GM18502 (cell line): ENCODE data around the gene FASTKD2.

Source experiments
- ATAC-seq: cut with Tn5 transposase; IDR thresholded peaks from one replicate; pipeline ENCODE4 v1.9.1; 2021; ENCODE audit warnings: mild to moderate bottlenecking; ENCODE audit not compliant: unreplicated experiment, poor library complexity

FASTKD2 gene

DNA sequence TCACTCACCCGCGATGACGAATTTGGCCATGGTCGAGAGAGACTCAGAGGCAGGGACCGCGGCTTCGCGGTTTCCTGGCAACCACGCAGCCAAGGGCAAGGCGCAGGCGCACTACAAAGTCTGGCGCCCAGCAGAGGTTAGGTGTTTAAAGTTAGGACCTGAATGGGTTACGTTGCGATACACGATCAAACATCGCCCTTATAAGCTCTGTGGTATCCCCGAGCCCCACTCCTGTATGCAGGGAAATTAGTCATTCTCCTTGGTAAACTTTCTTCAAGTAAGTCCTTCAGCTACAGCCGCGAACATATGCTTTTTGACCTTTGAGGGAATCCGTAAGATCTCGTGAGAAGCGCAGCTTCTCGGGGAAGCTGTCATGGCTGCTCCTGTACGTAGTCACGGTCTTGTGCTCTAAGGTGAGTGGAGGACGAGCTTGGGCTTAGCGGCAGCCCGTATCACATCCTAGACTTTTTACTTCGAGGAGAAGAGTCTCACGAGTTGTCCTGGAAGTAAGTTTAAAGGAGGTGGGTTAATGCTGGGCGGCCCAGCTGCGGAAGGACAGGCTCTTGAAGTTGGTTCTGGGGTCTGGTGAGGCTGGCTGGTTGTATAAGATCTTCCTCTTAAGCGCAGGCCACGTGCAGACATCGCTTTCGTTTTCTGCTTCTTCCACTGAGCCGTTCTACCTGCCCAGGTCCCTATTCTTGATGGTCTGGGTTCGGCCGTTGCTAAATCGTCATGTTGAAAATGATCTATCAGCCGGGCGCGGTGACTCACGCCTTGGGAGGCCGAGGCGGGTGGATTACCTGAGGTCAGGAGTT, at the start of gene FASTKD2, which contains the start of gene MDH1B:
FASTKD2 (plus strand) TSS at position 365 of the 815 bp plus-strand sequence. CDS start 1,088 bp downstream, outside the sequence.
MDH1B (minus strand) TSS at position 87 of the 815 bp plus-strand sequence; CDS start at position 30, 57 bp downstream.
- ATAC-seq, result peak; percentile 93

DNA sequence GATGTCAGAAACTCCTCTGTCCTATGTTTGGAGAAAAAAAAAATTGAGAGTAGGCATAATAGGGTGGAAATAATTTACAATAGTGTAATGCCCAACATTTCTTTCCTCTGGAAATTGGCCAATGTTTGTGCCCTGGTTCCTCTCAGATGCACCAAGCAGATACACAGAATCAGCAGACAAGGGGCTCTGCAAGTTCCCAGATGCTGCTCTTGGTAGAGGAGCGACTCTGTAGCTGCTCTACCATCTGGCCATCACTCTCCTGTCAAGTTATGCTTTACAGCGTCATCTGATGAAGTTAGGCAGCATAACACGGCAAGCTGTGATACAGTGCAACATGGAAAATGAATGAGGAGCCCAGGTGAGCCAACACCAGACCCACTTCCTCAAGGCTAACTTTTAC, 48.8 kb upstream of the FASTKD2 start:
- ATAC-seq, result no peak

DNA sequence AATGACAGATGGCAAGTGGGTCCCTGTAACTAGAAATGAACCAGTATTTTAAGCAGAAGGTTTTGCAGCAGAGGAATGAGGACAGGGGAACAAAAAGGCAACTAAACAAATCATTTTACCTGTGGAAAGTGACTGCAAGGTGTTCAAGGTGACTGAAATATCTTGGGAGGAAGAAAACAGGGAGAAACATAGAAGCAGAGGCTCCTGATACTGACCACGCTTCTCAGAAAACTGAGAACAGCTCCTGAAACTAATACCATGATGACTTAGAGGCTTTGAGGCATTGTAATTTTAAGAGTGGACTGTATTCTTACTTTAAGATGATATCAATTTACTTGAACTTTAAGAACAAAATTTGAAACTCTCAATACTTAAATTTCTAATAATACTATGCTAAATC, 47.1 kb upstream of the FASTKD2 start, which contains the start of gene DYTN:
DYTN (minus strand) TSS at position 101 of the 400 bp plus-strand sequence. CDS start 117 bp downstream, outside the sequence.
- peak; percentile 30 for ATAC-seq

DNA sequence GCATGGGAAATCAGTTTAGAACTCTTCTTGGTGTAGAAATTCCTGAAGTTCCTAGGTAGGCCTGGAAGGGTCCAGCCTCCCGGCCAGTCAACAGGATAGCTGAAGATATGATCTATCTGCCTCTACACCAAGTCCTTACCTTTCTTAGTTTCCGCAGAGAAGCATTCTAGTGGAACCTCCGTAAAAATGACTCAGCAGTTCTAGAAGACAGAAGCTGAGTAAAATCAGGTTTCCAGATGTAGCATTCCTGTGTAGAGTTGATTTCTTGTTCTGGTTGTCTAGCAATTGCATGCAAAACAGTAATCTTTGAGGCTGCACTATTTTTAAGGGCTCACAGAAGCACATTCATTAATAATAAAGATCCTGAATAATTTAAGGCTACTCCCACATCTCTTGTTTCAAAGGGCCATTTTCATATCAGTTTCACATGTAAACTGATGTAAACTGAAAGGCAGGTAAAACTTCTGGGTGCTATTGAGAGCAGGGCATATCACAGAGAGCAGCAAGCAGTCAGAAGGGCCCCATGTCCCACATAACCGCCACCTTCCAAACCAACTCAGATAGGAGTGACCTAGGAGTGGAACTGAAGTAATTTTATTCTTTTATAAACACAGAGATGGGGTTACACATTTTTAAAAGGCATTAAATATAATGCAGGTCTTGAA, 44.0 kb upstream of the FASTKD2 start:
- peak; percentile 86 for ATAC-seq

DNA sequence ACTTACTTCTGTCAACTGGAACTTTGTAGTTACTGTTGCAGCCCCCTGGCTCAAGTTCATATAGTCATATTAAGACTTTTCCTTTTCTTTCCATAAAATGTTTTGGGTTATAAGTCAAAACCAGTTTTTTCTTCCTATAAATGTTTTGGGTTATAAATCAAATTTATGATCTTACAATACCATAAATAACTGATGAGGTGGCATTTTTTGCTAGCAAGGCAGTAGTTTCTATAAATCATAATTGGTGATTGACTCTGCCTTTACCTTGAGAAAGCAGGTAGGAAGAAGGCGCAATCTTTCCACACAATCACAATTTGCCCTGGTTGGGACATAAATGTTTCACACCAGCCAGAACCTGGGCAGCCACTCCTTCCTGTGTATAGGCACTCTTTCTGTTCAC, 42.1 kb upstream of the FASTKD2 start:
- no peak for ATAC-seq

DNA sequence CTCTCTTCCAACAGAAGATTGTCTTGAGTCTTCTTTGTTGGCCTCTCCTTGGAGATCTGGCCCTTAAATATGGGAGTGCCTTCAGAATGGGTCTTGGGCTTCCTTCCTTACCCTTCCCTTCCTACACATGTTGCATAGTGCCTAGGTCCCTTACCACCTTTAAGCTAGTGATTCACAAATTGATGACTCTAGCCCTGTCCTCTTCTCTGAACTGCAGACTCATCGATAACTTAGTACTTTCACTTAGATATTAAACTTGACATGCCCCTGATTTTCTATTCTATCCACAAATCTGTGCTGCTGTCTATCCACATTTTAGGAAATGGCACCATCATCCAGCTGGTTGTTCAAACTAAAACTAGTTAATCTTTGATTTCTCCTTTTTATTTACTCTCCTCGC, 38.1 kb upstream of the FASTKD2 start:
- ATAC-seq, result no peak

DNA sequence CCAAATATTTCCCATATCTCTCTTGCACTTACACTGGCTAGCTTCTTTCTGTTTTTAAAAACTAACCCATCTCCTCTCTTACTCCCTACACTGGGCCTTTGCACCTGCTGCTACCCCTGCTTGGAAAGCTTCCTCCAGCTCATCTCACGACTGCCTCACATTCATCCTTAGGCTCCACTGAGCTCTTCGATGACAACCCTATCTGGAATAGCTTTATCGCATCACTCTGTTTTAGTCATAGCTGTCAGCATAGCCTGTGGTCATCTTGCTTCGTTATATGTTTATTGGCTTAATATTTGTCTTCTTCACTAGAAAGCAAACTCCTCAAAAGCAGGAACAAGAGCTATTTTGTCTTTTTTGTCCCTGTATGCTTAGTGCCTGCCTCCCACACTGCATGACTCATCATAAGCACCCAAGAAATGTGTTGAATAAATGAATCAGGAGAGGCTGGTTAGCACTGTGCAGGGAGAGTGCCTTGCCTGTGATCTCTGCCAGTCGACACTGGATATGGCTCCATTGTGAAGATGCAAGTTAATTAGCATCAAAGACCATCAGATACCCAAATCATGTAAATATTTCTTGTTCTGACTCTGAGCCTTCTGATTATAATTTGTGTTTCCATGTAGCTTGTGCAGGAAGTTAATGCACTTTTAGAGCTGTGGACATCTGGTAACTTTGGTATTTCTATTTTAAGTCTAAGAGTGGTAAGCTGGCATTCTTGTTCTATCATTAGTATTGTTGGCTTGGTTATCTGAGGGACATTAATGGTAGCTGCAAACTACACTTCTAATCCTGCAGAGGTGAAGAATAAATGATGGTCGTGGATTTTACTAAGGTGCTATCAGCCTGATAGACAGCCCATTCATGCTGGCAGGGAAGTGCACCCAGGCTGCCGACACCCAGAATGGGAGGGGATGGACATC, 36.9 kb upstream of the FASTKD2 start:
- ATAC-seq, result no peak

DNA sequence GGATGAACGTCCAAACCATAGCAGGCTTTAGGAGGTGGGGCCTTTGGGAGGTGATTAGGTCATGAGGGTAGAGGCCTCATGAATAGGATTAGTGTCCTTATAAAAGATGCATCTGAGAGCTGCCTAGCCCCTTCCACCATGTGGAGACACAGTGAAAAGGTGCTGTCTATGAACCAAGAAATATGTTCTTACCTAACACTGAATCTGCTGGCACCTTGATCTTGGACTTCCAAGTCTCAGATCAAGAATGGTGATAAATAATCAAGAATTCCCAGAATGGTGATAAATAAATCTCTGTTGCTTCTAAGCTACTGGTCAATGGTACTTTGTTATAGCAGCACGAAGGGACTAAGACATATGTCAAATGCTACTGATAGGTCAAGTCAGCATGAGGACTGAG, 32.1 kb upstream of the FASTKD2 start:
- no peak for ATAC-seq

DNA sequence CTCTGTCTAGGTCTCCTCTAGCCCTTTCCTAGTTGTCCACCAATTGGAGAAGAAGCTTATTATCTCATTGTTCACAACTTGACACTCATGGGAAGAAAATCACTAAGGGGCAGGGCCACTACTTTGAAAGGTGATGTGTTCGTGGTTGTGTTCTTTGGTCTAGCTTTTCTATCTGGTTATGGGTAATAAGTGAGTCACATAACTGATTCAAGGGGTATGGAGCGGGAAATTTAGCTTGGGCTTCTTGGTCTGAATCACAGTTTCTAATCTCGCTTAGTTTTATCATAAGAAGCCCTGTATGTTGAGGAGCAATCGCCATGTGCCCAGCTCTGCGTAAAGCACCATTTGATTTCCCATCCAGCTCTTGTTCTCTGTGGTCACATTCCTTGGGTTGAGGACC, 28.5 kb upstream of the FASTKD2 start:
- ATAC-seq, result no peak

DNA sequence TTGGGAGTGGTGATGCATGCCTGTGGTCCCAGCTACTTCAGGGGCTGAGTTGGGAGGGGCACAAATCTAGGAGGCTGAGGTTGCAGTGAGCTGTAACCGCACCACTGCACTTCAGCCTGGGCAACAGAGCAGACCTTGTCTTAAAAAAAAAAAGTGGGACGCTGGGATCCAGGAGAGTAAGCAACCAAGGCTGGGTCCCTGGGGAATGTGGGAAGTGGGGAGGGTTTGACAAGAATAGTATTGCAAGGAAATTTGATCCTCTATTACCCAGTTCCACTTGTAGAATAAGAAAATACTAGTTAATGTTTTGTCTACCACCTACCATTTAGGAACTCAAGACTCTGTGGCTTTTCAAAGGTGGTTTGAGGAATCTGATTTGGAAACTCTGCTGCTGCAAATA, 26.1 kb upstream of the FASTKD2 start:
- ATAC-seq, result no peak

DNA sequence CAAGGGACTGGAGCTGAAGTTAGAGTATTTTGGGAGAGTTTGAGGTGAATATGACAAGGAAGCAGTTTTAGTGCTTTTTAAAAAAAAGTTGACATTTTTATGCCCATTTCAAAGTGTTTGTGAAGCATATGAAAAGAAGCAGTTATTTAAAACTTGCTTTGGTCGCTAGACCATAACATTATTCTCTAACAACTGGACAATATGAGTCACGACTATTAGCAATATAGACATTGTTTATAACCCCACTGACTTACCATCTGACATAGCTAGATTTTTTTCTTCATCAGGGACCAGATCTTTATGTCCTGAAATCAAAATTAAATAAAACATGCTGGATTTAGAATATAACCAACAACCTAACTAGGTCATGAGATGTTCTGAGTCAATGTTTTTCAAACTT, 24.6 kb upstream of the FASTKD2 start:
- no peak for ATAC-seq

DNA sequence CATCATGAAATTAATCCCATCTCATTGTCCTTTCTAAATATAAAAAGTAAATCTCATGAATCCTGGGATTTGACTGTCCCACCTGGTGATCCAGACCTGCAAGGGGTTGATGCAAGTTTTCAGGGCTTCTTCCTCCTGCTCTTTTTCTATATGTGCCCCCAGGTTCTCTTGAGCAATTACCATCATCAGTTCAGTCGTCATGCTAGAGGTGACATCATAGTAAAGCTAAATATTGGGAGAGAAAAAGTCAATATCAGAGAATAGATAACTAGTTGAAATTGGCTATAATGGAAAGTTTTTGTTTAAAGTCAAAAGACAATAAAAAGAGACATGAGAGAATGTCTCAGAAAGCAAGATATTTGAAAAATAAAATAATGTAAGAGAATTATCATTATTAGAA, 8.6 kb upstream of the FASTKD2 start:
- no peak for ATAC-seq

DNA sequence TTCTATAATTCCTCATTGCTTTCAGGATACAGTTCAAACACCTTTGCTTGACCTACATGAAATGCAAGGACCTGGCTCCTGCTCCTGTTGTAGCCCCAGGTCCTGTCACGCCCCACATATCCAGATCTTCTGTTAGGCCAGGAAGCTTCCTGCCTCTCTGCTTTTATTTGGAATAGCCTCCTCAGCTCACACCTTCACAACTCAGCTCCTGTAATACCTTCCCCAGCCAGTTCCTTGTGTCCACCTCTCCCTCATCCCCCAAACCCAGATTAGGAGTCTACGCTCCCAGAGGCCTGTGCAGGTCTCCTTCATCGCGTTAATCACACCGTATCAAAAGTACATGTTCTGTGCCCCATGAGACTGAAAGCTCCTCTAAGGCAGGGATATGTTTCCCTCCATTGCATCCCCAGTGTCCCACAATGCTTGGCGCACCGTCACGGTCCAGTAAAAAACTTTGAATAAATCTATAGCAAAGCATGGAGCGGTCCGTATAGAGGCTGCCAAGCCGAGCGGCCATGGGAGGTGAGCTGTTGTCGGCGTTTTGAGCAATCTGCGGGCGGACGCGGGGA, 649 bp upstream of the FASTKD2 start:
- ATAC-seq, result peak; percentile 50

DNA sequence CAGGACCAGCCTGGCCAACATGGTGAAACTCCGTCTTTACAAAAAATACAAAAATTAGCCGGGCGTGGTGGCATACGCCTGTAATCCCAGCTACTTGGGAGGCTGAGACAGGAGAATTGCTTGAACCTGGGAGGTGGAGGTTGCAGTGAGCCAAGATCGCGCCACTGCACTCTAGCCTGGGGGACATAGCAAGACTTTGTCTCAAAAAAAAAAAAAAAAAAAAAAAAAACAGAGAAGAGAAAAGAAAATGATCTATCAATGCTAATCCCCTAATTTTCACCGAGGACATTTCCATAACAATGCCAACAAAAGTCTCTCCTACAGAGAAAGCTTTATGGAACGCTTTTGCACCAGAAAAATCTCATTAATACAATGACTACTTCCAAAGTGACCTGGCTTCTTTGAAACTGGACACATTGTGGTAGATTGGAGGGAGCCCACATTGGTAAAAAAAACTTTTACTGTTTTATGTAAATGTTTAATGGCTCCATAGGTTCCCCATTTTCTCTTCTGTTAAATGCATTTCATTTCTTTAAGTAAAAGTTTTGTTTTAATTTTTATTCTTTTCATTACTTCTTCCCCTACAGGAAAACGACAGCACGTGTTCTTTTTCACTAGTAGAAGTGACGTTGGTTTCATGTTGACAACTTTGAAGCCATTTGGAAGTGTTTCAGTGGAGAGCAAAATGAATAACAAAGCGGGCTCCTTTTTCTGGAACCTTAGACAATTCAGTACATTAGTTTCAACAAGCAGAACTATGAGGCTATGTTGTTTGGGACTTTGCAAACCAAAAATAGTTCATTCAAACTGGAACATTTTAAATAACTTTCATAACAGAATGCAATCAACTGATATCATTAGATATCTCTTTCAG, 888 bp downstream of the FASTKD2 start:
- no peak for ATAC-seq

DNA sequence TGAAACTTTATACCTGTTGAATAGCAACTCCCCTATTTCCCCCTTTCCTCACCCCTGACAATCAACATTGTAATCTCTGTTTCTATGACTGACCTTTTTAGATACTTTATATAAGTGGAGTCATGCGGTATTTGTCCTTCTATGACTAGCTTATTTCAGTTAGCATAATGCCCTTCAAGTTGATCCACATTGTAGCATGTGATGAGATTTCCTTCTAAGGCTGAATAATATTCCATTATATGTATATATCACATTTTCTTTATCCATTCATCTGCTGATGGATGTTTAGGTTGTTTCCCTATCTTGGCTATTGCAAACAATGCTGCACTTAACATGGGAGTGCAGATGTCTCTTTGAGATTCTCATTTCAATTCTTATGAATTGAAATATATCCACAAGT, 9.5 kb downstream of the FASTKD2 start:
- no peak for ATAC-seq

DNA sequence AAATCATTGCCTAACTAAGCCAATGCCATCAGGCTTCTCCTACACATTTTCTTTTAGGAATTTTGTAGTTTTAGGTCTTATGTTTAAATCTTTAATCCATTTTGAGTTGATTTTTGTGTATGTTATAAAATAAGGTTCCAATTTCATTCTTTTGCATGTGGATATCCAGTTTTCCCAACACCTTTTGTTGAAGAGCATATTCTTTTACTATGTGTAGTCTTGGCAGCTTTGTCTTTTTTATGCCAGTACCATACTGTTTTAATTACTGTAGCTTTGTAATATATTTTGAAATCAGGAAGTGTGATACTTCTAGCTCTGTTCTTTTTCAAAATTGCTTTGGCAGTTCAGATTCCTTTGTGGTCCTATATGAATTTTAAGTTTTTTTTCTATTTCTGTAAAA, 11.0 kb downstream of the FASTKD2 start:
- ATAC-seq, result no peak

DNA sequence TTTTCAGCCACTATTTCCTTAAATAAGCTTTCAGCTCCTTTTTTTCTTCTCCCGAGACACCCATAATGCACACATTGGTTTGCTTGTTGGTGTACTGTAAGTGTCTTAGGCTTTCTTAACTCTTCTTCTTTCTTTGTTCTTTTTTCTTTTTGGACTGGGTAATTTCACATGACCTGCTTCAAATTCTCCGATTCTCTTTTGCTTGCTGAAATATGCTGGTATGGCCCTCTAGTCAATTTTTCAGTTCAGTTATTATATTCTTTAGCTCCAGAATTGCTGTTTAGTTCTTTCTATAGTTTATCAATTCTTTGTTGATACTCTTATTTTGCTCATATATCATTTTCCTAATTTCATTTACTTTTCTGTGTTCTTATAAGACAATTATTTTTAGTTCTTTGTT, 15.3 kb downstream of the FASTKD2 start:
- no peak for ATAC-seq

DNA sequence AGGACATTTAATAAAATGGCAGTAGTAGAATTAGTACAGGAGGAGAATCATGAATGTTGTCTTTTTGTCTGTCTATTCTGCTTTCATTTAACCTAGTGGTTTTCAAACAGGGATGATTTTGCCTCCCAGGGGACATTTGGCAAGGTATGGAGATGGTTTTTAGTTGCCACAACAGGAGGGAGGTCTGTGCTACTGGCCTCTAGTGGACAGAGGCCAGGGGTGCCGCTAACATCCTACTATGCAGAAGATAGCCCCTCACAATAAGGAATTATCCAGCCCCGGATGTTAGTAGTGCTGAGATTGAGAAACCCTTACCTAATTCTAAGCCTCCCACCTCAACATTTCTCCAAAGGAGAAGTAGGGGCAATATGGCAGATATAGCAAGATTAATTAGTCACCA, 18.3 kb downstream of the FASTKD2 start:
- ATAC-seq, result no peak
